GM21576 (cell line): ENCODE measurements around the gene HTN1.
A peak's percentile ranks its signal among the peaks of the same experiment; 100 is the strongest.
"Not testable (repeated sequence)": the region's sequence is repeated elsewhere in the genome, so short reads cannot be mapped to it uniquely, and the experiment has no call there.

Source experiments
- ATAC-seq: cut with Tn5 transposase; IDR thresholded peaks from one replicate; pipeline ENCODE4 v1.9.1; 2021; ENCODE audit warnings: mild to moderate bottlenecking, moderate library complexity; ENCODE audit not compliant: unreplicated experiment

Gene HTN1

DNA sequence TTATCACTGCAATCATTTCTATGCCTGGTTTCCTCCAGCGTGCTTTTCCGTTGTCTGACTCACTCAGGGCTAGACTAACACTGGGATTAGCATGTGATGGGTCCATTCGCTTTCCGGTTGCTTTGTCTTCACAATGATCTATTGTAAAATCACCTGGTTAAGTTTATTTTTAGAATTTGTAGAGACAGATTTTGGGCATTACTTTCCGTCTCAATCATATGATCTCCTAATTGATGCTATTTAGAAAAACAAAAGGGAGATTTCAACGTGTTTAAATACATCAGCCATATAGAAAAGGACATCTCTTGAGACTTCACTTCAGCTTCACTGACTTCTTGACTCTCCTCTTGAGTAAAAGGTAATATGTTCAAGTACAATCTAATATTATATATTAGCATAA lies at the start of gene HTN1:
TSS of gene HTN1 (plus strand) at position 301 of the 400 bp plus-strand sequence. CDS start 2,639 bp downstream, outside the sequence.
- not testable (repeated sequence) for ATAC-seq

GRCh38 chr4:70000711-70001110 lies 49.5 kb upstream of the HTN1 start:
- no peak for ATAC-seq

- ATAC-seq: no peak
Observed at GRCh38 chr4:70002507-70002906, 47.7 kb upstream of the HTN1 start.

GRCh38 chr4:70008771-70009170 lies 41.5 kb upstream of the HTN1 start:
- no peak for ATAC-seq

DNA sequence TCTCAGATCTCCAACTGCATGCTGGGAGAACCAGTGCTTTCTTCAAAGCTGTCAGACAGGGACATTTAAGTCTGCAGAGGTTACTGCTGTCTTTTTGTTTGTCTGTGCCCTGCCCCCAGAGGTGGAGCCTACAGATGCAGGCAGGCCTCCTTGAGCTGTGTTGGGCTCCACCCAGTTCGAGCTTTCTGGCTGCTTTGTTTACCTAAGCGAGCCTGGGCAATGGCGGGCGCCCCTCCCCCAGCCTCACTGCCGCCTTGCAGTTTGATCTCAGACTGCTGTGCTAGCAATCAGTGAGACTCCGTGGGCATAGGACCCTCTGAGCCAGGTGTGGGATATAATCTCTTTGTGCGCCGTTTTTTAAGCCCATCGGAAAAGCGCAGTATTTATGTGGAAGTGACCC lies 31.2 kb upstream of the HTN1 start:
- not testable (repeated sequence) for ATAC-seq

- ATAC-seq: no peak
Observed at GRCh38 chr4:70023218-70023617, 27.0 kb upstream of the HTN1 start.

DNA sequence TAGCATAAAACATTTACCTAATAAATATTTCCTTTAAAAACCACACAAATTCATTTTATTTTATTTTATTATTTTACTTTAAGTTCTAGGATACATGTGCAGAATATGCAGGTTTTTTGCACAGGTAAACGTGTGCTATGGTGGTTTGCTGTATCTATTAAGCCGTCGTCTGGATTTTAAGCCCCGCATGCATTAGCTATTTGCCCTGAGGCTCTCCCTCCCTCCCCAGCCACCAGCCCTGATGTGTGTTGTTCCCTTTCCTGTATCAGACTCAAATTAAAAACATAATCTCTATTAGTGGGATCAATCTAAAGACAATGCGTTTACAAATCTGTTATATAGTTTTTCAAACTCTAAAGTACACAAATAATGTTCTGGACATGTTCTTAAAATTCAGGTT lies 23.2 kb upstream of the HTN1 start:
- no peak for ATAC-seq

DNA sequence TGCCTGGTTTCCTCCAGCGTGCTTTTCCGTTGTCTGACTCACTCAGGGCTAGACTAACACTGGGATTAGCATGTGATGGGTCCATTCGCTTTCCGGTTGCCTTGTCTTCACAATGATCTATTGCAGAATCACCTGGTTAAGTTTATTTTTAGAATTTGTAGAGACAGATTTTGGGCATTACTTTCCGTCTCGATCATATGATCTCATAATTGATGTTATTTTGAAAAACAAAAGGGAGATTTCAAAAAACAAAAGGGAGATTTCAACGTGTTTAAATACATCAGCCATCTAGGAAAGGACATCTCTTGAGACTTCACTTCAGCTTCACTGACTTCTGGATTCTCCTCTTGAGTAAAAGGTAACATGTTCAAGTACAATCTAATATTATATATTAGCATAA lies 22.1 kb upstream of the HTN1 start, which contains the start of gene HTN3:
TSS of gene HTN3 (plus strand) at position 301 of the 400 bp plus-strand sequence. CDS start 2,282 bp downstream, outside the sequence.
- not testable (repeated sequence) for ATAC-seq

GRCh38 chr4:70037559-70037958 lies 12.7 kb upstream of the HTN1 start:
- not testable (repeated sequence) for ATAC-seq

DNA sequence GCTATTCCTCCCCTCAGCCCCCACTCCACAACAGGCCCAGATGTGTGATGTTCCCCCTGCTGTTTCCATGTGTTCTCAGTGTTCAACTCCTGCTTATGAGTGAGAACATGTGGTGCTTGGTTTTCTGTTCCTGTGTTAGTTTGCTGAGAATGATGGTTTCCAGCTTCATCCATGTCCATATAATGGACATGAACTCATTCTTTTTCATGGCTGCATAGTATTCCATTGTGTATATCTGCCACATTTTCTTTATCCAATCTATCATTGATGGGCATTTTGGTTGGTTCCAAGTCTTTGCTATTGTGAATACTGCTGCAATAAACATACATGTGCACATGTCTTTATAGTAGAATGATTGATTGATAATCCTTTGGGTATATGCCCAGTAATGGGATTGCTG lies 10.3 kb upstream of the HTN1 start:
- ATAC-seq: not testable (repeated sequence)

- no peak for ATAC-seq
Observed at GRCh38 chr4:70041652-70042286, 8.5 kb upstream of the HTN1 start.

DNA sequence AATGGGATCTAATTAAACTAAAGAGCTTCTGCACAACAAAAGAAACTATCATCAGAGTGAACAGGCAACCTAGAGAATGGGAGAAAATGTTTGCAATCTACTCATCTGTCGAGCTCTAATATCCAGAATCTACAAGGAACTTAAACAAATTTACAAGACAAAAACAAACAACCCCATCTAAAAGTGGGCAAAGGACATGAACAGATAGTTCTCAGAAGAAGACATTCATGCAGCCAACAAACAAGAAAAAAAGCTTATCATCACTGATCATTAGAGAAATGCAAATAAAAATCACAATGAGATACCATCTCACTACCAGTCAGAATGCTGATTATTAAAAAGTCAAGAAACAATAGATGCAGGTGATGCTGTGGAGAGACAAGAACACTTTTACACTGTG lies 6.3 kb downstream of the HTN1 start:
- not testable (repeated sequence) for ATAC-seq

- ATAC-seq: no peak
Observed at GRCh38 chr4:70057651-70058050, 7.4 kb downstream of the HTN1 start.

GRCh38 chr4:70059149-70059548 lies 8.9 kb downstream of the HTN1 start:
- ATAC-seq: no peak

- ATAC-seq: peak; percentile 76
Observed at GRCh38 chr4:70062000-70062399, 11.8 kb downstream of the HTN1 start.

GRCh38 chr4:70080205-70080604 lies 30.0 kb downstream of the HTN1 start:
- no peak for ATAC-seq

DNA sequence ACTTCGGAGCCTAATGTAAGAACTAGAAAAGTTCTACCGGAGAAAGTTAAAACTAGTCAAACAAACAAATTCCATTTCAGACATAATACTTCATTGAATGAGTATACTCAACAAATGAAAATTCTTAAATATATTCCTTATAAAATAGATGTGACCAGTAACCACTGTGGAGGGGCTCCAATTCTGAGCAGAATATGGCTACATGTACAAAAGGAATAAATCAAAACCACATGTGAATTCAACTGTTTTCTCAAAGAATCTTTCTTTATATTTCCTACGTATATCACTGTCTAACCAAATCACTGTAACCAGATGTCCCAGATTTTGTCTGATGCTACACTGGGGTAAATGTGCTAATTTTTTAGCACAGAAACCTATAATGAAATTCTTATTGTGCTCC lies 49.0 kb downstream of the HTN1 start:
- ATAC-seq: no peak
